ENCODE measurements around the gene MR1. TPM values are rescaled to one million over a fixed set of nuclear protein-coding genes. Genes with fewer than 3 reads are reported as not detected.

Gene MR1
- total and polyA plus RNA-seq, 2 of the 13 experiments (the other 11 are each of a cell fraction or from before 2014, with no cell fraction given): 7.7 to 10.4 TPM

DNA sequence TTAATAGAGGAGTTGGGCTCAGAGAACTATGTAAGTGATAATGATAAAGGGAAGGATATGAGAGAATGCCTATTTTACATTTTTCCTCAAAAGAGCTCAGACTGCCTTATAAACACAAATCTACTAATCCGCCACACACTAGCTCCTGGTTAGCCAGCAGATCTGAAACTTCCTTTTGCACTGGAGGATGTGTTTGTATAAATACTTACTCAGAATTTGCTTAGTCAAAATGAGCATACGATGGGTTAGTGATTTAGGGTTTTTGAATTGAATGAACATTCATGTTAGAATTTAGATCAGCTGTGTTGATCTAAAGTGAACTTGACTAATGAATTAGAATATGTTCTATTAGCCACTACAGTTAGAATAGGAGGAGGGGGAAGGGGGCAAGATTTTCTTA is 45.6 kb downstream of the MR1 start (continued):
- TF ChIP-seq, protein P1, sequence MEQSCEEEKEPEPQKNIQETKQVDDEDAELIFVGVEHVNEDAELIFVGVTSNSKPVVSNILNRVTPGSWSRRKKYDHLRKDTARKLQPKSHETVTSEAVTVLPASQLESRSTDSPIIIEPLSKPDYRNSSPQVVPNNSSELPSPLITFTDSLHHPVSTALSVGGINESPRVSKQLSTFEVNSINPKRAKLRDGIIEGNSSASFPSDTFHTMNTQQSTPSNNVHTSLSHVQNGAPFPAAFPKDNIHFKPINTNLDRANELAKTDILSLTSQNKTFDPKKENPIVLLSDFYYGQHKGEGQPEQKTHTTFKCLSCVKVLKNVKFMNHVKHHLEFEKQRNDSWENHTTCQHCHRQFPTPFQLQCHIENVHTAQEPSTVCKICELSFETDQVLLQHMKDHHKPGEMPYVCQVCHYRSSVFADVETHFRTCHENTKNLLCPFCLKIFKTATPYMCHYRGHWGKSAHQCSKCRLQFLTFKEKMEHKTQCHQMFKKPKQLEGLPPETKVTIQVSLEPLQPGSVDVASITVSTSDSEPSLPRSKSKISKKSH (CRISPR knock-in tag; IDR thresholded peaks at IDR 0.05; ENCODE audit: borderline replicate concordance): no peak
- TF ChIP-seq ZNF766 (CRISPR knock-in tag; IDR thresholded peaks at IDR 0.05; ENCODE audit: borderline replicate concordance) (no peak), MTF2 (CRISPR knock-in tag; IDR thresholded peaks at IDR 0.05; ENCODE audit: borderline replicate concordance) (no peak), ZNF10 (CRISPR knock-in tag; IDR thresholded peaks at IDR 0.05; ENCODE audit: borderline replicate concordance, low read depth) (no peak), MEIS1 (CRISPR knock-in tag; IDR thresholded peaks at IDR 0.05; ENCODE audit: borderline replicate concordance) (no peak), ZSCAN20 (CRISPR knock-in tag; IDR thresholded peaks at IDR 0.05; ENCODE audit: borderline replicate concordance) (no peak)

DNA sequence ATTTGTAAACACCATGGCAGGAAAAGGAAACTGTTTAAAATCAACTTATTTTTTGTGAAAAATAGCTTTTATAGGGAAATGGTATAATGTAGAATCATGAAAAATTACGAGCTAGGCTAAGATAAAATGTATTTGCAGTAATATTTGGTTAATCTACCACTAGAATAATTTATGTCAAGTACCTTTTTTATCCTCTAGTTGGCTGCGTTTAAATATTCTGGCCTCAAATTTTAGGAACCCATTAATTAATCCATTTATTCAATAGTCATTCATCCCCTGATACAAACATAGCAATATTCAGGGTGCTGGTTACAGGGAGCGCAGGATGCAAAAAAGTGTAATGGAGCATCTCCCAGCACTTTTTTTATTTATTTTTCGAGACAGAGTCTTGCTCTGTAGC is 46.1 kb downstream of the MR1 start:
- H3K4me3 ChIP-seq (replicated peaks in 1 of 3; ENCODE audit: insufficient read depth in 1 of 3, low read depth in 2 of 3, low read length in 3 of 3): no peak overlapping the region
- in situ Hi-C loops (cut with HindIII; ENCODE audit: extremely low pct_ligation_motif_present, low pct_unique_long_range_greater_than_20kb): no loop called here
- ChIA-PET POLR2A (no interaction called here), CTCF (ENCODE audit: low intra/inter-chr PET ratio, low total read pairs) (no interaction called here)
- no peak overlapping the region for H3K9ac ChIP-seq (ENCODE audit: insufficient read depth, low read depth, low read length)
- no peak overlapping the region for H3K27ac ChIP-seq (ENCODE audit: extremely low read length, insufficient read depth, low read length)
- no peak overlapping the region for H2AFZ ChIP-seq (ENCODE audit: low read length)
- no peaks in the 10 kb centered on the region for H3K79me2 ChIP-seq (ENCODE audit: insufficient read depth, low read length)
- H3K4me1 ChIP-seq (ENCODE audit: insufficient read depth, low read length): peaks cover 17% of the 10 kb centered on the region
- H4K20me1 ChIP-seq (ENCODE audit: insufficient read depth, low read length): no peaks in the 10 kb centered on the region
- 38% methylated on average over 4 of the region's 4 CpGs for WGBS (ENCODE audit: low lambda C conversion rate)
- peaks cover 3 to 24% of the 10 kb centered on the region in 2 experiments; a peak in 3 of 5 replicates for H3K27me3 ChIP-seq (ENCODE audit: control insufficient read depth in 1 of 2, insufficient read depth in 2 of 2, low read length in 2 of 2)
- H3K36me3 ChIP-seq (replicated peaks in 1 of 2; ENCODE audit: control insufficient read depth in 1 of 2, insufficient read depth in 2 of 2, low read length in 2 of 2): no peaks in the 10 kb centered on the region
- intact Hi-C loops (cut with micrococcal nuclease; ENCODE audit: unreplicated experiment): loop anchor here (5.0 kb wide), 1 partner anchor 198 kb away; no protein-coding TSS in a partner anchor
- no peak overlapping the region for H3K4me2 ChIP-seq (ENCODE audit: low read depth, low read length)
- DNase-seq (ENCODE audit: low spot score): no peak
- no peak for ATAC-seq
- BruUV-seq (replicated peaks): no TSS peak
- H3K9me3 ChIP-seq (ENCODE audit: low read length): no peaks in the 10 kb centered on the region
- FAIRE-seq: no peak
- TF ChIP-seq ZNF264 (CRISPR knock-in tag; IDR thresholded peaks at IDR 0.05) (no peak), ZNF337 (CRISPR knock-in tag; IDR thresholded peaks at IDR 0.05; ENCODE audit: borderline replicate concordance, low read depth) (no peak), ZNF296 (CRISPR knock-in tag; conservative IDR thresholded peaks at IDR 0.05) (no peak), ZNF674 (CRISPR knock-in tag; IDR thresholded peaks at IDR 0.05; ENCODE audit: low read depth) (no peak), DPF2 (CRISPR knock-in tag; IDR thresholded peaks at IDR 0.05; ENCODE audit: borderline replicate concordance, low read depth) (no peak), ZNF530 (CRISPR knock-in tag; IDR thresholded peaks at IDR 0.05; ENCODE audit: low read depth) (no peak), ZNF224 (CRISPR knock-in tag; IDR thresholded peaks at IDR 0.05) (no peak), RFX3 (CRISPR knock-in tag; IDR thresholded peaks at IDR 0.05) (no peak), CREB1 (IDR thresholded peaks at IDR 0.05) (no peak), CREB1 (CRISPR knock-in tag; IDR thresholded peaks at IDR 0.05) (no peak), ZNF251 (CRISPR knock-in tag; IDR thresholded peaks at IDR 0.05) (no peak), RXRB (CRISPR knock-in tag; IDR thresholded peaks at IDR 0.05; ENCODE audit: borderline replicate concordance) (no peak), ZFP41 (CRISPR knock-in tag; IDR thresholded peaks at IDR 0.05; ENCODE audit: borderline replicate concordance) (no peak), CENPX (CRISPR knock-in tag; IDR thresholded peaks at IDR 0.05) (no peak), HOXA3 (CRISPR knock-in tag; IDR thresholded peaks at IDR 0.05) (no peak), ZNF431 (CRISPR knock-in tag; IDR thresholded peaks at IDR 0.05; ENCODE audit: borderline replicate concordance, low read depth) (no peak)
- TF ChIP-seq, protein P2, sequence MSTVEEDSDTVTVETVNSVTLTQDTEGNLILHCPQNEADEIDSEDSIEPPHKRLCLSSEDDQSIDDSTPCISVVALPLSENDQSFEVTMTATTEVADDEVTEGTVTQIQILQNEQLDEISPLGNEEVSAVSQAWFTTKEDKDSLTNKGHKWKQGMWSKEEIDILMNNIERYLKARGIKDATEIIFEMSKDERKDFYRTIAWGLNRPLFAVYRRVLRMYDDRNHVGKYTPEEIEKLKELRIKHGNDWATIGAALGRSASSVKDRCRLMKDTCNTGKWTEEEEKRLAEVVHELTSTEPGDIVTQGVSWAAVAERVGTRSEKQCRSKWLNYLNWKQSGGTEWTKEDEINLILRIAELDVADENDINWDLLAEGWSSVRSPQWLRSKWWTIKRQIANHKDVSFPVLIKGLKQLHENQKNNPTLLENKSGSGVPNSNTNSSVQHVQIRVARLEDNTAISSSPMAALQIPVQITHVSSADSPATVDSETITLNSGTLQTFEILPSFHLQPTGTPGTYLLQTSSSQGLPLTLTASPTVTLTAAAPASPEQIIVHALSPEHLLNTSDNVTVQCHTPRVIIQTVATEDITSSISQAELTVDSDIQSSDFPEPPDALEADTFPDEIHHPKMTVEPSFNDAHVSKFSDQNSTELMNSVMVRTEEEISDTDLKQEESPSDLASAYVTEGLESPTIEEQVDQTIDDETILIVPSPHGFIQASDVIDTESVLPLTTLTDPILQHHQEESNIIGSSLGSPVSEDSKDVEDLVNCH (CRISPR knock-in tag; IDR thresholded peaks at IDR 0.05): no peak
